AG09319 (cell line): ENCODE measurements around the gene CPM.

Source experiments
- DNase-seq: peaks from one replicate; pipeline ENCODE4 v3.0.0-alpha.2; 2010; ENCODE audit warnings: low read depth; ENCODE audit errors: extremely low read depth
- CTCF ChIP-seq: IDR thresholded peaks from 2 replicates; pipeline ENCODE4 v1.5.1; 2011; ENCODE audit warnings: low read depth, mild to moderate bottlenecking, inconsistent platforms, low read length, moderate library complexity

The CPM gene

GRCh38 chr12:68919581-68920239 lies 13.3 kb downstream of the CPM start:
- no peak for DNase-seq
- no peak for TF ChIP-seq CTCF

- no peak for TF ChIP-seq CTCF
- no peak for DNase-seq
These were observed 14.0 kb downstream of the CPM start for GRCh38 chr12:68918960-68919359.

- no peak for TF ChIP-seq CTCF
- peak; percentile 35 for DNase-seq
These were observed 17.9 kb downstream of the CPM start for GRCh38 chr12:68915055-68915454.

GRCh38 chr12:68913682-68914081 lies 19.3 kb downstream of the CPM start:
- no peak for TF ChIP-seq CTCF
- no peak for DNase-seq

- DNase-seq = no peak
- TF ChIP-seq CTCF = no peak
These were observed 20.1 kb downstream of the CPM start for GRCh38 chr12:68912916-68913315.

GRCh38 chr12:68911197-68911718 lies 21.7 kb downstream of the CPM start:
- no peak for DNase-seq
- TF ChIP-seq CTCF = no peak

GRCh38 chr12:68910128-68910527 lies 22.8 kb downstream of the CPM start:
- TF ChIP-seq CTCF = no peak
- DNase-seq = no peak
